ENCODE data around the gene ZNF148.

DNA sequence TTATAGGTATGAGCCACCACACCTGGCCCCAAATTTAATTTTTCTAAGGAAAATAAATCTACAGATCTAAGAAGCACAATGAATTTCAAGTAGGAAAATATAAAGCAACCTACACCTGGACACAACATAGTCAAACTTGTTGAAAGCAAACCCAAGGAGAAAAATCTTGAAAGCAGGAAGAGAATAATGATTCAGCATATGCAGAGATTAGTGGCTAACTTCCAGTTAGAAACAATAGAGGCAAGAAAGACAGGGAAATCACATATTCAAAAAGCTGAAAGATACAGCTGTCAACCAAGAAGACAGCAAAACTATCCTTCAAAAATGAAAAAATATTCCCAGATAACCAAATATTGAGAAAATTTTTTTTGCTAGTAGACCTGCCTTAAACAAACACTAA, 49.4 kb downstream of the ZNF148 start:
- TF ChIP-seq, protein P1, sequence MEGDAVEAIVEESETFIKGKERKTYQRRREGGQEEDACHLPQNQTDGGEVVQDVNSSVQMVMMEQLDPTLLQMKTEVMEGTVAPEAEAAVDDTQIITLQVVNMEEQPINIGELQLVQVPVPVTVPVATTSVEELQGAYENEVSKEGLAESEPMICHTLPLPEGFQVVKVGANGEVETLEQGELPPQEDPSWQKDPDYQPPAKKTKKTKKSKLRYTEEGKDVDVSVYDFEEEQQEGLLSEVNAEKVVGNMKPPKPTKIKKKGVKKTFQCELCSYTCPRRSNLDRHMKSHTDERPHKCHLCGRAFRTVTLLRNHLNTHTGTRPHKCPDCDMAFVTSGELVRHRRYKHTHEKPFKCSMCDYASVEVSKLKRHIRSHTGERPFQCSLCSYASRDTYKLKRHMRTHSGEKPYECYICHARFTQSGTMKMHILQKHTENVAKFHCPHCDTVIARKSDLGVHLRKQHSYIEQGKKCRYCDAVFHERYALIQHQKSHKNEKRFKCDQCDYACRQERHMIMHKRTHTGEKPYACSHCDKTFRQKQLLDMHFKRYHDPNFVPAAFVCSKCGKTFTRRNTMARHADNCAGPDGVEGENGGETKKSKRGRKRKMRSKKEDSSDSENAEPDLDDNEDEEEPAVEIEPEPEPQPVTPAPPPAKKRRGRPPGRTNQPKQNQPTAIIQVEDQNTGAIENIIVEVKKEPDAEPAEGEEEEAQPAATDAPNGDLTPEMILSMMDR (conservative IDR thresholded peaks at IDR 0.05; ENCODE audit: low read depth, low read length): no peak
- no peak for TF ChIP-seq EZH2 (IDR thresholded peaks at IDR 0.05; ENCODE audit: borderline replicate concordance, low read depth, low read length, poor library complexity, severe bottlenecking)
